Suprapubic skin (tissue), 4 donors: ENCODE results near the gene FLYWCH1. TPM values are rescaled to one million over a fixed set of nuclear protein-coding genes. Genes with fewer than 3 reads are reported as not detected.
"Not testable (repeated sequence)": the region's sequence is repeated elsewhere in the genome, so short reads cannot be mapped to it uniquely, and the experiment has no call there.

Experiments used
- DNase-seq, 2 donors: peaks; one replicate each; pipeline ENCODE4 v3.0.0-alpha.2; 2019; ENCODE audit warnings: low spot score in 2 of 2
- H3K27ac ChIP-seq: fragments of 200-600 bp; sonication (generic); one replicate; pipeline ENCODE4 v1.5.1; 2019
- H3K27me3 ChIP-seq: fragments of 200-600 bp; sonication (generic); one replicate; pipeline ENCODE4 v1.5.1; 2019
- H3K36me3 ChIP-seq: fragments of 200-600 bp; sonication (generic); one replicate; pipeline ENCODE4 v1.5.1; 2019
- H3K4me1 ChIP-seq: fragments of 200-600 bp; sonication (generic); one replicate; pipeline ENCODE4 v1.5.1; 2019
- H3K4me3 ChIP-seq: fragments of 200-600 bp; sonication (generic); one replicate; pipeline ENCODE4 v1.5.1; 2019; ENCODE audit warnings: mild to moderate bottlenecking
- H3K9me3 ChIP-seq: fragments of 200-600 bp; sonication (generic); one replicate; pipeline ENCODE4 v1.5.1; 2019
- EP300 ChIP-seq: sonication (generic); formaldehyde crosslinking; IDR thresholded peaks from one replicate; pipeline ENCODE4 v1.6.1; 2017; ENCODE audit warnings: antibody characterized with exemption
- POLR2A ChIP-seq, 2 donors: fragments of 450-650 bp; IDR thresholded peaks; one replicate each; pipeline ENCODE4 v1.6.1; 2017; ENCODE audit warnings: antibody characterized with exemption in 2 of 2, mild to moderate bottlenecking in 2 of 2, moderate library complexity in 2 of 2
- POLR2AphosphoS5 ChIP-seq, 3 donors: sonication (generic); formaldehyde crosslinking; IDR thresholded peaks; one replicate each; pipeline ENCODE4 v1.6.1; 2017; ENCODE audit warnings: antibody characterized with exemption in 3 of 3
- WGBS: methylation state at CpG from one replicate; pipeline ENCODE4 v1.1.5; 2018; 5-methylcytosine and 5-hydroxymethylcytosine counted together
- total RNA-seq, 4 donors: library from RNA; depleted of rRNA; stranded (reverse); fragments of >200 nt; gene quantifications; one replicate each; pipeline ENCODE4 v1.1.0, GENCODE V29; 2016
- TF ChIP-seq, protein P1 (sequence below), 2 donors: fragments of 200-600 bp in 1 of 2; fragments of 450-650 bp in 1 of 2; sonication (generic) in 1 of 2; IDR thresholded peaks; one replicate each; pipeline ENCODE4 v1.5.1; 2016 to 2019; ENCODE audit warnings: antibody characterized with exemption in 2 of 2, mild to moderate bottlenecking in 1 of 2, moderate library complexity in 1 of 2

Gene FLYWCH1
- total RNA-seq, 4 donors from 2014 or later, result 32.7 to 81.8 (median 52.1) TPM

DNA sequence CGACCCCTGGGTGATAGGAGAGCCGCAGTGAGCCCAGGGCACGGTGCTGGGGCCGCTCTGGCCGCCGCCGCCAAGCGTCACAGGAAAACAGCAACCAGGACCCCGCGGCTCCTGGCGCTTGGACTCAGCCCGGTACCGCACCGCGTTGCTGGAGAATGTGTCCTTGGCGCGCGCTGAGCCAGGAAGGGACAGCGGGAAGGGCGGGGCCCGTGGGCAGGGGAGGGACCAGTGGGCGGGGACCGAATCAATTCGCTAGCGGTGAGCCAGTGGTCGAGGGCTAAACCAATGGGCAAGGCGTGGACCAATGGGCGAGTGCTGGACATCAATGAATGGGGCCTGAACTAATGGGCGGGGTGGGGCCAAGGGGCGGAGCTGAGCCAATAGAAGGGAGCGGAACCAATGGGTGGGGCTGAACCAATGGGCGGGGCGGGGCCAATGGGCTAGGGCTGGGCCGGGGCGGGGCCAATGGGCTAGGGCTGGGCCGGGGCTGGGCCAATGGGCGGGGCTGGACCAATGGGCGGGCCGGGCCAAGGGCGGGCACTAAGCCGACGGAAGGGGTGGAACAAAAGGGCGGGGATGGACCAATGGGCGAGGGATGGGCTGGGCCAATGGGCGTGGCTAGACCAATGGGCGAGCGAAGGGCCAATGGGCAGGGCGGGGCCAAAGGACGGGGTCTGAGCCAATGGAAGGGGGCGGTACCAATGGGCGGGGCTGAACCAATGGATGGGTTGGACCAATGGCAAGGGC, 6.3 kb upstream of the FLYWCH1 start:
- Histone ChIP-seq H3K27ac (peak overlapping the region; percentile 89), H3K4me3 (peak overlapping the region; percentile 93), H3K4me1 (peaks cover 20% of the 10 kb centered on the region), H3K27me3 (no peaks in the 10 kb centered on the region), H3K9me3 (no peaks in the 10 kb centered on the region), H3K36me3 (peaks cover 5% of the 10 kb centered on the region)
- TF ChIP-seq POLR2A (IDR thresholded peaks at IDR 0.05), result peak; percentile 63 to 71
- TF ChIP-seq, protein P1, sequence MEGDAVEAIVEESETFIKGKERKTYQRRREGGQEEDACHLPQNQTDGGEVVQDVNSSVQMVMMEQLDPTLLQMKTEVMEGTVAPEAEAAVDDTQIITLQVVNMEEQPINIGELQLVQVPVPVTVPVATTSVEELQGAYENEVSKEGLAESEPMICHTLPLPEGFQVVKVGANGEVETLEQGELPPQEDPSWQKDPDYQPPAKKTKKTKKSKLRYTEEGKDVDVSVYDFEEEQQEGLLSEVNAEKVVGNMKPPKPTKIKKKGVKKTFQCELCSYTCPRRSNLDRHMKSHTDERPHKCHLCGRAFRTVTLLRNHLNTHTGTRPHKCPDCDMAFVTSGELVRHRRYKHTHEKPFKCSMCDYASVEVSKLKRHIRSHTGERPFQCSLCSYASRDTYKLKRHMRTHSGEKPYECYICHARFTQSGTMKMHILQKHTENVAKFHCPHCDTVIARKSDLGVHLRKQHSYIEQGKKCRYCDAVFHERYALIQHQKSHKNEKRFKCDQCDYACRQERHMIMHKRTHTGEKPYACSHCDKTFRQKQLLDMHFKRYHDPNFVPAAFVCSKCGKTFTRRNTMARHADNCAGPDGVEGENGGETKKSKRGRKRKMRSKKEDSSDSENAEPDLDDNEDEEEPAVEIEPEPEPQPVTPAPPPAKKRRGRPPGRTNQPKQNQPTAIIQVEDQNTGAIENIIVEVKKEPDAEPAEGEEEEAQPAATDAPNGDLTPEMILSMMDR (IDR thresholded peaks at IDR 0.05), result no peak
- peak in 2 of 3 donors; percentile 16 to 84 for TF ChIP-seq POLR2AphosphoS5 (IDR thresholded peaks at IDR 0.05)
- no peak for TF ChIP-seq EP300
- DNase-seq, result peak; percentile 100
- 3% methylated on average over 37 of the region's 51 CpGs for WGBS

DNA sequence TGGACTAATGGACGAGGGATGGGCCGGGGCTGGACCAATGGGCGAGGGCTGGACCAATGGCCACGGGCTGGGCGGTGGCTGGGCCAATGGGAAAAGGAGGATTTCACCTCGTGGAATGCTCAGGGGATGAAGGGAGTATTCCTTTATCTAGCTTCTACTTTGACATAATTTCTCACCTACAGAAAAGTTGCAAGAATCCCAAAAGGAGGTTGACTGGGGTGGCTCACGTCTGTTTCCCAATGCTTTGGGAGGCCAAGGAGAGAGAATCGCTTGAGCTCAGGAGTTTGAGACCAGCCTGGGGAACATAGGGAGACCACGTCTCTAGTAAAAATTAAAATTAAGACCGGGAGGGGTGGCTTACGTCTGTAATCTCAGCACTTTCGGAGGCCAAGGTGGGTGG, 5.7 kb upstream of the FLYWCH1 start:
- 20% methylated on average over 12 of the region's 12 CpGs for WGBS
- H3K4me1 ChIP-seq, result peaks cover 21% of the 10 kb centered on the region
- DNase-seq, result no peak
- no peaks in the 10 kb centered on the region for H3K27me3 ChIP-seq
- no peak for TF ChIP-seq EP300
- TF ChIP-seq POLR2A (IDR thresholded peaks at IDR 0.05), result no peak
- TF ChIP-seq POLR2AphosphoS5 (IDR thresholded peaks at IDR 0.05), result no peak
- TF ChIP-seq, protein P1 (IDR thresholded peaks at IDR 0.05), result no peak
- no peaks in the 10 kb centered on the region for H3K9me3 ChIP-seq
- H3K4me3 ChIP-seq, result no peak overlapping the region
- no peak overlapping the region for H3K27ac ChIP-seq
- H3K36me3 ChIP-seq, result no peaks in the 10 kb centered on the region

DNA sequence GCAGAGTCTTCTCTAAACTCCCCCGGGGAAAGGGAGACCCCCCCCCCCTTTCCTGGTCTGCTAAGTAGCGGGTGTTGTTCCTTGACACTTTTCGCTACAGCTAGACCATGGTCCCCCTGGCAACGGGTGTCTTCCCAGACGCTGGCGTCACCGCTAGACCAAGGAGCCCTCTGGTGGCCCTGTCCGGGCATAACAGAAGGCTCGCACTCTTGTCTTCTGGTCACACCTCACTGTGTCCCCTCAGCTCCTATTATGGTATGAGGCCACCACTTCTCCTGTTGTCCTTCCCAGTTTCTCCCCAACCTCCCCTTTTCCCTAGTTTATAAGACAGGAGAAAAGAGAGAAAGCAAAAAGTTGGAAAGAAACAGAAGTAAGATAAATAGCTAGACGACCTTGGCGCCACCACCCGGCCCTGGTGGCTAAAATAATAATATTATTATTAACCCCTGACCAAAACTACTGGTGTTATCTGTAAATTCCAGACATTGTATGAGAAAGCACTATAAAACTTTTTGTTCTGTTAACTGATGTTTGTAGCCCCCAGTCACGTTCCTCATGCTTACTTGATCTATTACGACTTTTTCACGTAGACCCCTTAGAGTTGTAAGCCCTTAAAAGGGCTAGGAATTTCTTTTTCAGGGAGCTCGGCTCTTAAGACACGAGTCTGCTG, 4.5 kb upstream of the FLYWCH1 start:
- H3K27ac ChIP-seq, result not testable (repeated sequence)

DNA sequence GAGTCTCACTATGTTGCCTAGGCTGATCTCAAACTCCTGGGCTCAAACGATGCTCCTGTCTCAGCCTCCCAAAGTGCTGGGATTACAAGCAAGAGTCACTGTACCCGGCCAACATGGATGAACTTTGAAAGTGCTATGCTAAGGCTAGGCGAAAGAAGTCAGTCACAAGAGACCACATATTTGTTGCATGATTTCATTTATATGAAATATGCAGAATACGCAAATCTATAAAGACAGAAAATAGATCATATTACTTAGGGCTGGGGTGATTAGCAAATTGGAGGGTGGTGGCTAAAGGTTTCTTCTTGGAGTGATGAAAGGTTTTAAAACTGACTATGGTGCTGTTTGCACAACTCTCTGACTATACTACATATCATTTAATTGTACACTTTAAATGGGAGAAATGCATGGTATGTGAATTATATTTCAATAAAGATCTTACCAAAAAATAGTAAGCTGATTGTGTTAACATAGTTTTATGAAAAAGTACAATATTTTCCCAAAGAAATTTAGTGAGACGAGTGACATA, 1.2 kb upstream of the FLYWCH1 start:
- Histone ChIP-seq H3K4me3 (no peak overlapping the region), H3K36me3 (peaks cover 10% of the 10 kb centered on the region), H3K27me3 (no peaks in the 10 kb centered on the region), H3K9me3 (no peaks in the 10 kb centered on the region), H3K27ac (no peak overlapping the region), H3K4me1 (peaks cover 37% of the 10 kb centered on the region)
- WGBS, result 53% methylated on average over 5 of the region's 5 CpGs
- TF ChIP-seq EP300 (no peak), POLR2AphosphoS5 (IDR thresholded peaks at IDR 0.05) (no peak), POLR2A (IDR thresholded peaks at IDR 0.05) (no peak)
- TF ChIP-seq, protein P1 (IDR thresholded peaks at IDR 0.05), result no peak
- DNase-seq, result no peak

More for the DNA sequence above, 4.5 kb upstream of the FLYWCH1 start:
- H3K27me3 ChIP-seq, H3K36me3 ChIP-seq, H3K4me3 ChIP-seq, DNase-seq, H3K9me3 ChIP-seq: not testable (repeated sequence)
- TF ChIP-seq, protein P1 (IDR thresholded peaks at IDR 0.05), result peak; percentile 59 to 60
- H3K4me1 ChIP-seq, result peaks cover 27% of the 10 kb centered on the region
- 23% methylated on average over 15 of the region's 17 CpGs for WGBS
